ENCODE data around the gene HOXB13. TPM values are rescaled to one million over a fixed set of nuclear protein-coding genes. Genes with fewer than 3 reads are reported as not detected.

Gene HOXB13
- total RNA-seq, 6 donors from 2014 or later: not detected

GRCh38 chr17:48720266-48721008, 8.1 kb downstream of the HOXB13 start:
- H3K27ac ChIP-seq: no peak overlapping the region
- DNase-seq: no peak
- no peaks in the 10 kb centered on the region for H3K36me3 ChIP-seq
- H3K4me3 ChIP-seq: no peak overlapping the region
- H3K9me3 ChIP-seq: no peaks in the 10 kb centered on the region
- peaks cover 29 to 37% (median 31%) of the 10 kb centered on the region in 4 donors for H3K4me1 ChIP-seq
- 19 to 21% methylated on average over 10 to 11 of the region's 11 CpGs for WGBS, 2 donors
- peaks cover 0 to 90% (median 58%) of the 10 kb centered on the region in 4 donors for H3K27me3 ChIP-seq
- no peak for ATAC-seq (ENCODE audit: low FRiP score in 2 of 2)
- no peak for TF ChIP-seq CTCF (IDR thresholded peaks at IDR 0.05)
- no peak for TF ChIP-seq EP300 (IDR thresholded peaks at IDR 0.05)
- no peak for TF ChIP-seq POLR2AphosphoS5 (IDR thresholded peaks at IDR 0.05)
- no peak for TF ChIP-seq POLR2A (IDR thresholded peaks at IDR 0.05)

GRCh38 chr17:48719642-48720265, 8.8 kb downstream of the HOXB13 start:
- TF ChIP-seq EP300 (IDR thresholded peaks at IDR 0.05): no peak
- TF ChIP-seq POLR2AphosphoS5 (IDR thresholded peaks at IDR 0.05): no peak
- no peak for TF ChIP-seq POLR2A (IDR thresholded peaks at IDR 0.05)
- no peak for TF ChIP-seq CTCF (IDR thresholded peaks at IDR 0.05)
- Histone ChIP-seq H3K27me3 (peaks cover 0 to 84% (median 51%) of the 10 kb centered on the region in 4 donors), H3K4me1 (peaks cover 24 to 33% (median 26%) of the 10 kb centered on the region in 4 donors), H3K36me3 (no peaks in the 10 kb centered on the region), H3K9me3 (no peaks in the 10 kb centered on the region), H3K27ac (no peak overlapping the region), H3K4me3 (no peak overlapping the region)
- WGBS, 2 donors: 9 to 12% methylated on average over 21 to 37 of the region's 37 CpGs
- DNase-seq: peak in 1 of 2 donors; percentile 75
- ATAC-seq (ENCODE audit: low FRiP score in 2 of 2): no peak

GRCh38 chr17:48718761-48719641, 9.5 kb downstream of the HOXB13 start:
- Histone ChIP-seq H3K4me1 (peaks cover 16 to 26% (median 19%) of the 10 kb centered on the region in 4 donors), H3K27ac (no peak overlapping the region), H3K36me3 (no peaks in the 10 kb centered on the region), H3K27me3 (peaks cover 0 to 76% (median 48%) of the 10 kb centered on the region in 4 donors), H3K4me3 (no peak overlapping the region), H3K9me3 (no peaks in the 10 kb centered on the region)
- DNase-seq: peak in 1 of 2 donors; percentile 85
- 9 to 10% methylated on average over 20 to 65 of the region's 80 CpGs for WGBS, 2 donors
- no peak for ATAC-seq (ENCODE audit: low FRiP score in 2 of 2)
- TF ChIP-seq CTCF (IDR thresholded peaks at IDR 0.05) (no peak), EP300 (IDR thresholded peaks at IDR 0.05) (no peak), POLR2AphosphoS5 (IDR thresholded peaks at IDR 0.05) (no peak), POLR2A (IDR thresholded peaks at IDR 0.05) (no peak)

GRCh38 chr17:48718227-48718760, 10.3 kb downstream of the HOXB13 start:
- DNase-seq: no peak
- H3K9me3 ChIP-seq: no peaks in the 10 kb centered on the region
- no peaks in the 10 kb centered on the region for H3K36me3 ChIP-seq
- no peak overlapping the region for H3K4me3 ChIP-seq
- ATAC-seq (ENCODE audit: low FRiP score in 2 of 2): no peak
- no peak for TF ChIP-seq EP300 (IDR thresholded peaks at IDR 0.05)
- TF ChIP-seq CTCF (IDR thresholded peaks at IDR 0.05): no peak
- TF ChIP-seq POLR2A (IDR thresholded peaks at IDR 0.05): no peak
- no peak for TF ChIP-seq POLR2AphosphoS5 (IDR thresholded peaks at IDR 0.05)
- peaks cover 9 to 19% (median 13%) of the 10 kb centered on the region in 4 donors for H3K4me1 ChIP-seq
- 18 to 28% methylated on average over 11 to 24 of the region's 24 CpGs for WGBS, 2 donors
- H3K27ac ChIP-seq: no peak overlapping the region
- H3K27me3 ChIP-seq: peaks cover 0 to 70% (median 43%) of the 10 kb centered on the region in 4 donors

Data from upper lobe of left lung (tissue), 6 donors.